ENCODE results near the gene HS3ST4. TPM values are rescaled to one million over a fixed set of nuclear protein-coding genes. Genes with fewer than 3 reads are reported as not detected.

HS3ST4 gene
- total RNA-seq, 1 donor = not detected

DNA sequence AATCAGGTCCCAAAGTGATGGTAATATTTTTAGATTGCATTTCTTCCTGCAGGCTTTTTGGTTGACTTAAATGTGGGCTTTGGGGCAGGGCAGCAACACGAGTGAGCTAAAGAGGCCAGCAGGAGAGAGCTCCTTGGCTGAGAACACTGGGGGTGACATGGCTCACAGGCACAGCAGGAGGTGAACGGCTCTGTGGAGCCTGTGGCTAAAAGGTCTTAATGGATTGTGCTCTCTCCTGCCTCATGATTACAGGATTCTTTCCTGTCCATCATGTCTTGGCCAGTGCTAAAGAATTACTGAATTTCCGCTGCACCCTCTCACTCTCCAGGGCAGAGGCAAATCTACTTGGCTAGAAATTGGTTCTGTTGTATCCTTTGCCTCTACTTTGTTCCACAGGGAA lies 366.6 kb downstream of the HS3ST4 start:
- Histone ChIP-seq H3K4me1 (ENCODE audit: insufficient read depth, low read length) (no peaks in the 10 kb centered on the region), H2AFZ (ENCODE audit: low read length) (no peak overlapping the region), H3K27me3 (ENCODE audit: insufficient read depth, low read length) (no peaks in the 10 kb centered on the region), H3K79me2 (ENCODE audit: insufficient read depth, low read length) (no peaks in the 10 kb centered on the region), H3K9me3 (ENCODE audit: low read depth, low read length) (peaks cover 3% of the 10 kb centered on the region), H4K20me1 (ENCODE audit: insufficient read depth, low read length) (no peaks in the 10 kb centered on the region), H3K4me3 (ENCODE audit: insufficient read depth, low read length) (no peak overlapping the region), H3K27ac (ENCODE audit: low read depth, low read length) (no peak overlapping the region), H3K4me2 (ENCODE audit: insufficient read depth, low read length) (no peak overlapping the region), H3K36me3 (ENCODE audit: insufficient read depth, low read length) (no peaks in the 10 kb centered on the region)
- TF ChIP-seq, protein P1, sequence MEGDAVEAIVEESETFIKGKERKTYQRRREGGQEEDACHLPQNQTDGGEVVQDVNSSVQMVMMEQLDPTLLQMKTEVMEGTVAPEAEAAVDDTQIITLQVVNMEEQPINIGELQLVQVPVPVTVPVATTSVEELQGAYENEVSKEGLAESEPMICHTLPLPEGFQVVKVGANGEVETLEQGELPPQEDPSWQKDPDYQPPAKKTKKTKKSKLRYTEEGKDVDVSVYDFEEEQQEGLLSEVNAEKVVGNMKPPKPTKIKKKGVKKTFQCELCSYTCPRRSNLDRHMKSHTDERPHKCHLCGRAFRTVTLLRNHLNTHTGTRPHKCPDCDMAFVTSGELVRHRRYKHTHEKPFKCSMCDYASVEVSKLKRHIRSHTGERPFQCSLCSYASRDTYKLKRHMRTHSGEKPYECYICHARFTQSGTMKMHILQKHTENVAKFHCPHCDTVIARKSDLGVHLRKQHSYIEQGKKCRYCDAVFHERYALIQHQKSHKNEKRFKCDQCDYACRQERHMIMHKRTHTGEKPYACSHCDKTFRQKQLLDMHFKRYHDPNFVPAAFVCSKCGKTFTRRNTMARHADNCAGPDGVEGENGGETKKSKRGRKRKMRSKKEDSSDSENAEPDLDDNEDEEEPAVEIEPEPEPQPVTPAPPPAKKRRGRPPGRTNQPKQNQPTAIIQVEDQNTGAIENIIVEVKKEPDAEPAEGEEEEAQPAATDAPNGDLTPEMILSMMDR (IDR thresholded peaks at IDR 0.05; ENCODE audit: extremely low read depth, low read depth, low read length) = no peak
- DNase-seq (ENCODE audit: insufficient read length, low spot score, missing footprints) = no peak

DNA sequence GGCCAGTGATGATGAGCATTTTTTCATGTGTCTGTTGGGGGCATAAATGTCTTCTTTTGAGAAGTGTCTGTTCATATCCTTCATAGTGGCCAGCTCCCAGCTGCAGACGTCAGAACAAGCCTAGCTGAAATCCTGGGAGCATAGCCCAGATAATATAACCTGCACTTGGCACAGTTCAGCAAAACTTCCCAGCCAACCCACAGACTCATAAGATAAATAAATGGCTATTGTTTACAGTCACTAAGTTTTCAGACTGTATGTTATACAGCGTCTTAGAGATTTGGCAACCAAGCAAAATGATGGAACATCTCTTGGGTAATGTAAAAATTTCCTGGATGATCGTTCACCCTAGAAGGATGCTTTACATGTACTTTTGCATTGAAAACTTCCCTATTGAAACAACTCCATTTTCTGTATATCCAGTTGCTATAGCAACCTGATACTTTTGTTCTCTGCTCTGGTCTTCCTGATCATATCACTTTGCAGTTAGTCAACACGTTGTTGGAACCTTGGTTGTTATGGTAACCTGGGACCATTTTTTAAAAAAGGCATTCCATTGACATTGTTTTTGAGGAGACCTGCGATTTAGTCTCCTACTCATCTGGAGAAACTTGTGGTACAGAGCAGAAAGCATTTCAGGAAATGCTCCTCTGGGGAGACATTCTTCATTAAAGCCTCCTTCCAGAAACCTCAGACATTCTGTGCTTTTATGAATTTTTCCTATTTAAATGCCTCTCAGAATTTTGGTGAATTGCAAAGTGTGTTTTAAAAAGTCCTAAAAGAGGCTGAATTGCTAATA lies 378.7 kb downstream of the HS3ST4 start:
- TF ChIP-seq, protein P1 (IDR thresholded peaks at IDR 0.05; ENCODE audit: extremely low read depth, low read depth, low read length) = no peak
- no peaks in the 10 kb centered on the region for H3K36me3 ChIP-seq (ENCODE audit: insufficient read depth, low read length)
- H3K9me3 ChIP-seq (ENCODE audit: low read depth, low read length) = peaks cover 2% of the 10 kb centered on the region
- no peaks in the 10 kb centered on the region for H4K20me1 ChIP-seq (ENCODE audit: insufficient read depth, low read length)
- no peak overlapping the region for H3K27ac ChIP-seq (ENCODE audit: low read depth, low read length)
- no peaks in the 10 kb centered on the region for H3K79me2 ChIP-seq (ENCODE audit: insufficient read depth, low read length)
- H3K4me3 ChIP-seq (ENCODE audit: insufficient read depth, low read length) = no peak overlapping the region
- no peaks in the 10 kb centered on the region for H3K4me1 ChIP-seq (ENCODE audit: insufficient read depth, low read length)
- H3K4me2 ChIP-seq (ENCODE audit: insufficient read depth, low read length) = no peak overlapping the region
- DNase-seq (ENCODE audit: insufficient read length, low spot score, missing footprints) = no peak
- H2AFZ ChIP-seq (ENCODE audit: low read length) = no peak overlapping the region
- no peaks in the 10 kb centered on the region for H3K27me3 ChIP-seq (ENCODE audit: insufficient read depth, low read length)

- H3K4me1 ChIP-seq (ENCODE audit: insufficient read depth, low read length) = no peaks in the 10 kb centered on the region
- H4K20me1 ChIP-seq (ENCODE audit: insufficient read depth, low read length) = no peaks in the 10 kb centered on the region
- H3K79me2 ChIP-seq (ENCODE audit: insufficient read depth, low read length) = no peaks in the 10 kb centered on the region
- no peak overlapping the region for H2AFZ ChIP-seq (ENCODE audit: low read length)
- H3K9me3 ChIP-seq (ENCODE audit: low read depth, low read length) = peaks cover 2% of the 10 kb centered on the region
- TF ChIP-seq, protein P1 (IDR thresholded peaks at IDR 0.05; ENCODE audit: extremely low read depth, low read depth, low read length) = no peak
- no peak overlapping the region for H3K4me3 ChIP-seq (ENCODE audit: insufficient read depth, low read length)
- H3K36me3 ChIP-seq (ENCODE audit: insufficient read depth, low read length) = no peaks in the 10 kb centered on the region
- DNase-seq (ENCODE audit: insufficient read length, low spot score, missing footprints) = no peak
- H3K27me3 ChIP-seq (ENCODE audit: insufficient read depth, low read length) = no peaks in the 10 kb centered on the region
- H3K4me2 ChIP-seq (ENCODE audit: insufficient read depth, low read length) = no peak overlapping the region
- no peak overlapping the region for H3K27ac ChIP-seq (ENCODE audit: low read depth, low read length)
These were observed 379.5 kb downstream of the HS3ST4 start for GRCh38 chr16:26071101-26071866.

DNA sequence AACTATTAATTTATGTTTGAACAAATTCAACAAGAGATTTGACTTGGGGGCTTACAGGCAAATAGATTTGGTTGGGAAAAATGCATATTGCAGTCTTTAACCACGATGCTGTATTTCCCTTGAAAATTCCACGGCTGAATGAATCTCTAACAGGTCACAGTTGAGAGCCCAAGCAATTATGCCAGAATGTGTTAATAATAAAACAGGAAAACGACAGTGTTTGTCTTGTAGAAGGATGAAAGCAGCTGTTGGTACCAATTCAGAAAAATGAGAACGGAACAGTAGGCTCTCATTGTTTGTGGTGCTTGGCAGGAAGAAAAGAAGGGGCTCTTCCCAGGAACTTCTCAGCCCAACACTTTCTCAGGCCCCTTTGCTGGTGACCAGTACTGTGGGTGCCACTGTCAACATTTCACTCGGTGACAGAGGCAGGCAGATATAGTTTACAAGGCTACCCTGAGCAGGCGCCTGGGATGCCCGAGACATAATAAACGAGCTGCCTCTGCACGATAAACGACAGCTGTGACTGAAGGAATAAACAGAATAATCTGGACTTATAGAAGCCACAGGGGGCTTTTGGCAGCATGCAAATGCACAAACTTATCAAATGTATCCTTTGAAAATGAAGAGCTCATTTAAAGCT lies 387.1 kb downstream of the HS3ST4 start:
- no peak overlapping the region for H2AFZ ChIP-seq (ENCODE audit: low read length)
- TF ChIP-seq, protein P1 (IDR thresholded peaks at IDR 0.05; ENCODE audit: extremely low read depth, low read depth, low read length) = no peak
- no peak overlapping the region for H3K4me3 ChIP-seq (ENCODE audit: insufficient read depth, low read length)
- no peak for DNase-seq (ENCODE audit: insufficient read length, low spot score, missing footprints)
- no peak overlapping the region for H3K4me2 ChIP-seq (ENCODE audit: insufficient read depth, low read length)
- H3K27ac ChIP-seq (ENCODE audit: low read depth, low read length) = no peak overlapping the region
- no peaks in the 10 kb centered on the region for H3K79me2 ChIP-seq (ENCODE audit: insufficient read depth, low read length)
- H3K36me3 ChIP-seq (ENCODE audit: insufficient read depth, low read length) = no peaks in the 10 kb centered on the region
- H3K9me3 ChIP-seq (ENCODE audit: low read depth, low read length) = no peaks in the 10 kb centered on the region
- no peaks in the 10 kb centered on the region for H4K20me1 ChIP-seq (ENCODE audit: insufficient read depth, low read length)
- no peaks in the 10 kb centered on the region for H3K27me3 ChIP-seq (ENCODE audit: insufficient read depth, low read length)
- no peaks in the 10 kb centered on the region for H3K4me1 ChIP-seq (ENCODE audit: insufficient read depth, low read length)

Measured in osteoblast (primary cell).